HFFc6 (cell line): ENCODE results near the gene MRPL45. TPM values are rescaled to one million over a fixed set of nuclear protein-coding genes. Genes with fewer than 3 reads are reported as not detected.
"Not testable (repeated sequence)": the region's sequence is repeated elsewhere in the genome, so short reads cannot be mapped to it uniquely, and the experiment has no call there.

ENCODE experiments used
- DNase-seq: peaks from one replicate; pipeline ENCODE4 v3.0.0-alpha.2; 2018
- H3K27ac Mint-ChIP-seq: 2 replicates; pipeline ENCODE4 v1.8.0; 2020; ENCODE audit warnings: mild to moderate bottlenecking, mixed read lengths
- H3K27me3 Mint-ChIP-seq: 2 replicates; pipeline ENCODE4 v1.8.0; 2021; ENCODE audit warnings: mild to moderate bottlenecking, moderate library complexity, mixed read lengths; ENCODE audit not compliant: insufficient read depth
- H3K36me3 Mint-ChIP-seq: 2 replicates; pipeline ENCODE4 v1.8.0; 2021; ENCODE audit warnings: low read depth, mixed read lengths
- H3K4me1 Mint-ChIP-seq: 2 replicates; pipeline ENCODE4 v1.8.0; 2020; ENCODE audit warnings: low read depth, mixed read lengths
- H3K4me3 Mint-ChIP-seq: 2 replicates; pipeline ENCODE4 v1.8.0; 2020; ENCODE audit warnings: mild to moderate bottlenecking, moderate library complexity, mixed read lengths
- H3K9me3 Mint-ChIP-seq: 2 replicates; pipeline ENCODE4 v1.8.0; 2020; ENCODE audit warnings: mild to moderate bottlenecking, mixed read lengths
- CTCF ChIP-seq: fragments of 200-600 bp; sonication (generic); IDR thresholded peaks from 2 replicates; pipeline ENCODE4 v1.5.0; 2021; ENCODE audit warnings: antibody characterized with exemption, mild to moderate bottlenecking
- total RNA-seq, 6 experiments: library from RNA; stranded (reverse); fragmentation: NEBNext Ultra II Directional; extraction: Animal tissue kit (Norgen Biotek cat#: 25700); gene quantifications; 2 replicates in 1 of 6; 3 replicates in 5 of 6; pipeline ENCODE4 v1.2.3, GENCODE V29; 2021

Gene MRPL45
- total RNA-seq, 6 experiments from 2014 or later = 35.7 to 43.3 (median 42.1) TPM

GRCh38 chr17:38288217-38288827 lies 8.6 kb upstream of the MRPL45 start:
- peak; percentile 78 for TF ChIP-seq CTCF
- DNase-seq, H3K27me3 Mint-ChIP-seq, H3K4me3 Mint-ChIP-seq, H3K27ac Mint-ChIP-seq, H3K36me3 Mint-ChIP-seq, H3K9me3 Mint-ChIP-seq: not testable (repeated sequence)
- H3K4me1 Mint-ChIP-seq = peaks cover 10% of the 10 kb centered on the region

DNA sequence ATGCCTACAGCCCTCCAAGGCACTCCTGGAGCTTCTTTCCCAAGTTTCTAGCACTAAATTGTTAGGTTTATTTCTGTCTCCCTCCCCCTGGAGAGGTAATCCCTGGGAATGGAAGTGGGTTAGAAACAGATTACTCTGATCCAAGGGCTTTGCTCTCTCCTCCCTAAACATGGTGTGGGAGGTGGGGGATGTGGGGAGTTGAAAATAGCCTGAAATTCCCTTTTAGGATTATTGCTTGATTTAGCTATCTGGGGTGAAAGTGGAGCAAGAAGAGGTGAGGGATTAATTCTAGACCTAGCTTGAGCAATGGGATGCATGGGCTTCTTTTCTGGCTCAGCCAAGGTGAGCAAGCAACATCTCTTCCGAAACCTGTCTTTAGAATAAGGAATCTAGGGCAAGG lies 7.2 kb upstream of the MRPL45 start:
- not testable (repeated sequence) for DNase-seq, H3K4me3 Mint-ChIP-seq, H3K27ac Mint-ChIP-seq, H3K9me3 Mint-ChIP-seq, H3K27me3 Mint-ChIP-seq, H3K36me3 Mint-ChIP-seq
- H3K4me1 Mint-ChIP-seq = peaks cover 10% of the 10 kb centered on the region

DNA sequence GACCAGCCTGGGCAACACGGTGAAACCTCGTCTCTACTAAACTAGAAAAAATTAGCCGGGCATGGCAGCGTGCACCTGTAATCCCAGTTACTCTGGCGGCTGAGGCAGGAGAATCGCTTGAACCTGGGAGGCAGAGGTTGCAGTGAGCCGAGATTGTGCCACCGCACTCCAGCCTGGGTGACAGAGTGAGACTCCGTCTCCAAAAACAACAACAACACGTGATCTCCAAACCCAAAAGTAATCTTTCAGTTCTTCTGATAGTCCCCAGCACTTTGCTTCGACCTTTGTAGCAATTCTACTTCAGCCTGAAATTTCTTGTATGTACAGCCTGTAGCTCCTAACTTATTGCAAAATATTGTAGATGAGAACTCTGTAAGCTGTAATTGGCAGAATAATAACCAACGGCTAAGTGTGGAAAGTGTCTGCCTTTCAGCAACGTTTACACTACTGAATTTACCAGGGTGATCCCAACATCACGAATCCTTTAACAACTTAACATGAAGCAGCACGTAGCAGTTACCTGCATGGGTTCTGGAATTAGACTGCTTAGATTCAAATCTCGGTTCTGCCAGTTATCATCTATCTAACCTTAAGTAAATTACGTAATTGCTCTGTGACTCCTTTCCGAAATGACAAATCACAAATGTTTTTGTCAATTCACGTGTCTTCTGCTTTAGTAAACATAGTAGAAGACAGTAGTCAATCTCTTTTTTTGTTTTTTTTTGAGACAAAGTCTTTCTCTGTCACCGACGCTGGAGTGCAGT lies 1.2 kb upstream of the MRPL45 start:
- not testable (repeated sequence) for H3K4me1 Mint-ChIP-seq, H3K36me3 Mint-ChIP-seq, DNase-seq, H3K27ac Mint-ChIP-seq, H3K4me3 Mint-ChIP-seq, H3K27me3 Mint-ChIP-seq, H3K9me3 Mint-ChIP-seq

DNA sequence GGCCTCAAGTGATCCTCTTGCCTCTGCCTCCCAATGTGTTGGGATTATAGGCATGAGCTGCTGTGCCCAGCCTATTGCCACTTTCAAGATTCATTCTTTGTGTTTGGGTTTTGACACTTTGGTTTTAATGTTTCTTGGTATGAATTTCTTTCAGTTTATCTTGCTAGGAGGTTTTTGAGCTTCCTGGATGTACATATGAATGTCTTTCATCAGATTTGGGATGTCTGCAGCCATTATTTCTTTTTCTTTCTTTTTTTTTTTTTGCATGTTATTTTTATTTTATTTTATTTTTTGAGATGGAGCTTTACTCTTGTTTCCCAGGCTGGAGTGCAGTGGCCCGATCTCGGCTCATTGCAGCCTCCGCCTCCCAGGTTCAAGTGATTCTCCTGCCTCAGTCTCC lies 18.5 kb downstream of the MRPL45 start:
- H3K4me1 Mint-ChIP-seq = peaks cover 17% of the 10 kb centered on the region
- H3K36me3 Mint-ChIP-seq = peaks cover 21% of the 10 kb centered on the region
- no peaks in the 10 kb centered on the region for H3K27me3 Mint-ChIP-seq
- no peak overlapping the region for H3K4me3 Mint-ChIP-seq
- no peak for DNase-seq
- TF ChIP-seq CTCF = no peak
- no peaks in the 10 kb centered on the region for H3K9me3 Mint-ChIP-seq
- no peak overlapping the region for H3K27ac Mint-ChIP-seq

GRCh38 chr17:38317081-38317480 lies 20.1 kb downstream of the MRPL45 start:
- peak overlapping the region; percentile 63 for H3K27ac Mint-ChIP-seq
- no peaks in the 10 kb centered on the region for H3K9me3 Mint-ChIP-seq
- no peak for TF ChIP-seq CTCF
- peaks cover 17% of the 10 kb centered on the region for H3K4me1 Mint-ChIP-seq
- peaks cover 21% of the 10 kb centered on the region for H3K36me3 Mint-ChIP-seq
- DNase-seq = no peak
- H3K27me3 Mint-ChIP-seq = no peaks in the 10 kb centered on the region
- no peak overlapping the region for H3K4me3 Mint-ChIP-seq

DNA sequence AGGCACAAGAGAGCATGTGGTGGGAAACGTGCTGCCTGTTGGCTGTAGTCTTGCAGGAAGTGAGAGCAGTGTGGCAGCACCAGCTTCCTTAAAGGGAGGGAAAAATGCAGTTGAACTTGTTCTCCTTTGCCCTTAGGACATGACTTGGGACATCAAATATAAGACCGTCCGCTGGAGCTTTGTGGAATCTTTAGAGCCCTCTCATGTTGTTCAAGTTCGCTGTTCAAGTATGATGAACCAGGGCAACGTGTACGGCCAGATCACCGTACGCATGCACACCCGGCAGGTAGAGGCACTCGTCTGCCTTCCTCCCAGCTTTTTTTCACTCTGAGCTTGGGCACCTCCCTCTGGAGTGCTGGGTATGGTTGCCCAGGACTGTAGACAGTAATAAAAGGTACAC lies 23.5 kb downstream of the MRPL45 start:
- Mint-ChIP-seq H3K9me3 (no peaks in the 10 kb centered on the region), H3K27ac (no peak overlapping the region), H3K27me3 (peaks cover 2% of the 10 kb centered on the region; the same call in 1 of the 2 replicates), H3K4me1 (peaks cover 20% of the 10 kb centered on the region), H3K36me3 (peaks cover 21% of the 10 kb centered on the region), H3K4me3 (no peak overlapping the region)
- TF ChIP-seq CTCF = no peak
- no peak for DNase-seq
